ENCODE data around the gene HEMK1.

Gene HEMK1

GRCh38 chr3:50612970-50613846, 43.9 kb downstream of the HEMK1 start:
- no peak for DNase-seq (ENCODE audit: low spot score)

- DNase-seq (ENCODE audit: low spot score): no peak
Measured at GRCh38 chr3:50615190-50615589, 45.9 kb downstream of the HEMK1 start.

GRCh38 chr3:50616003-50616769, 46.9 kb downstream of the HEMK1 start:
- DNase-seq (ENCODE audit: low spot score): peak; percentile 86

GRCh38 chr3:50616770-50617095, 47.4 kb downstream of the HEMK1 start:
- DNase-seq (ENCODE audit: low spot score): peak; percentile 84

GRCh38 chr3:50617096-50617791, 47.9 kb downstream of the HEMK1 start, which contains the start of gene MAPKAPK3:
Gene MAPKAPK3 (plus strand): TSS chr3:50617151. CDS start chr3:50617566, 415 bp downstream.
- no peak for DNase-seq (ENCODE audit: low spot score)

GRCh38 chr3:50617911-50618481, 48.7 kb downstream of the HEMK1 start:
- no peak for DNase-seq (ENCODE audit: low spot score)

- no peak for DNase-seq (ENCODE audit: low spot score)
Measured at GRCh38 chr3:50620420-50620819, 51.1 kb downstream of the HEMK1 start.

- DNase-seq (ENCODE audit: low spot score): no peak
Measured at GRCh38 chr3:50620820-50621219, 51.5 kb downstream of the HEMK1 start.

GRCh38 chr3:50622881-50623280, 53.6 kb downstream of the HEMK1 start:
- no peak for DNase-seq (ENCODE audit: low spot score)

GRCh38 chr3:50623840-50624474, 54.6 kb downstream of the HEMK1 start:
- no peak for DNase-seq (ENCODE audit: low spot score)

- no peak for DNase-seq (ENCODE audit: low spot score)
Measured at GRCh38 chr3:50624634-50625033, 55.3 kb downstream of the HEMK1 start.

GRCh38 chr3:50625231-50626182, 56.2 kb downstream of the HEMK1 start:
- DNase-seq (ENCODE audit: low spot score): no peak

- DNase-seq (ENCODE audit: low spot score): no peak
Measured at GRCh38 chr3:50626401-50626800, 57.1 kb downstream of the HEMK1 start.

- no peak for DNase-seq (ENCODE audit: low spot score)
Measured at GRCh38 chr3:50627407-50628051, 58.2 kb downstream of the HEMK1 start.

- no peak for DNase-seq (ENCODE audit: low spot score)
Measured at GRCh38 chr3:50628601-50629000, 59.3 kb downstream of the HEMK1 start.

GRCh38 chr3:50630394-50630793, 61.1 kb downstream of the HEMK1 start:
- no peak for DNase-seq (ENCODE audit: low spot score)

- no peak for DNase-seq (ENCODE audit: low spot score)
Measured at GRCh38 chr3:50630877-50631276, 61.6 kb downstream of the HEMK1 start.

- no peak for DNase-seq (ENCODE audit: low spot score)
Measured at GRCh38 chr3:50632450-50632849, 63.1 kb downstream of the HEMK1 start.

GRCh38 chr3:50633230-50633790, 64.0 kb downstream of the HEMK1 start:
- DNase-seq (ENCODE audit: low spot score): no peak

- DNase-seq (ENCODE audit: low spot score): no peak
Measured at GRCh38 chr3:50635066-50635465, 65.7 kb downstream of the HEMK1 start.
